ENCODE measurements around the gene ANAPC16. TPM values are rescaled to one million over a fixed set of nuclear protein-coding genes. Genes with fewer than 3 reads are reported as not detected.
"Not testable (repeated sequence)": the region's sequence is repeated elsewhere in the genome, so short reads cannot be mapped to it uniquely, and the experiment has no call there.

ANAPC16 gene
- total and polyA plus RNA-seq, 5 experiments from 2014 or later, result 121 to 453 (median 419) TPM

DNA sequence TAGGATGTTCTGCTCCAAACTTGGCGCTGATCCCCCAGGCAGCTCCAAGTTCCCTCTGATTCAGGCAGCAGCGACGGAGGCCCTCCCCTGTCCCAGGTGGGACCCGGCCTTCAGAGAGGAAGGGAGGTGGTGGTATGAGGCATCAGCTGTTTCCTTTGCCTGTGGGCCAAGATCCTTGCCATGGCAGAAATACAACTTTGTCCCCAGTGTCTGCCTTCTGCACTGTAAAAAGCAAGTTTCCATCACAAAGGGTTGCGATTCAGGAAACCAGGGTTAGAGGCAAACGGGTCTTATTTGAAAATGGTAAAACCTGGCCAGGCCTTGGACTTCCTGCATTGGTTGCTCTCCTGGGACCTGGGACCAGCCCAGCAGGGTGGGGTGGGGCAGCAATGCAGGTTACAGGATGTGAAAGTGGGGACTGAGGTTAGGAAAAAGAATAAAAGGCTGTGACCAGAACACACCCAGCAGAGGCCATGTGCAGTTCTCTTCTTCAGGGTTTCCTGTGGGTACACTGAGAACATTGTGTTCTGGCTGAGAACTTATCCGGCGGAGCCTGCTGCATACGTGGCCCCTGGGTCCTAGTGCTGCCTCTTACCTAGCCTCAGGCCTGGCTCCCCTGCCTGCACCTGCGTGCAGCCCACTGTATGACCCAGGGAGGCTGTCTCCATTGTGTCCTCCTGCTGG lies 32.8 kb downstream of the ANAPC16 start:
- DNase-seq (peak; percentile 46 to 92 (median 81)), ATAC-seq (peak; percentile 82 to 86)
- no peaks in the 10 kb centered on the region for H3K9me3 Mint-ChIP-seq
- H3K27ac Mint-ChIP-seq, result peak overlapping the region; percentile 93 to 99 (median 98)
- H3K4me1 Mint-ChIP-seq, result peaks cover 49 to 95% (median 90%) of the 10 kb centered on the region in 4 donors
- peak overlapping the region; percentile 70 to 91 (median 86) for H3K4me3 Mint-ChIP-seq
- POLR2A ChIA-PET, result interaction anchor here (0.6 to 9.5 kb wide), 31 partner anchors 8 to 175 kb away, joined by 3 to 83 read pairs (median 6); partner anchors contain the start of genes ANAPC16, ASCC1 and DDIT4
- H3K27me3 Mint-ChIP-seq, result no peaks in the 10 kb centered on the region
- no peaks in the 10 kb centered on the region for H3K36me3 Mint-ChIP-seq

DNA sequence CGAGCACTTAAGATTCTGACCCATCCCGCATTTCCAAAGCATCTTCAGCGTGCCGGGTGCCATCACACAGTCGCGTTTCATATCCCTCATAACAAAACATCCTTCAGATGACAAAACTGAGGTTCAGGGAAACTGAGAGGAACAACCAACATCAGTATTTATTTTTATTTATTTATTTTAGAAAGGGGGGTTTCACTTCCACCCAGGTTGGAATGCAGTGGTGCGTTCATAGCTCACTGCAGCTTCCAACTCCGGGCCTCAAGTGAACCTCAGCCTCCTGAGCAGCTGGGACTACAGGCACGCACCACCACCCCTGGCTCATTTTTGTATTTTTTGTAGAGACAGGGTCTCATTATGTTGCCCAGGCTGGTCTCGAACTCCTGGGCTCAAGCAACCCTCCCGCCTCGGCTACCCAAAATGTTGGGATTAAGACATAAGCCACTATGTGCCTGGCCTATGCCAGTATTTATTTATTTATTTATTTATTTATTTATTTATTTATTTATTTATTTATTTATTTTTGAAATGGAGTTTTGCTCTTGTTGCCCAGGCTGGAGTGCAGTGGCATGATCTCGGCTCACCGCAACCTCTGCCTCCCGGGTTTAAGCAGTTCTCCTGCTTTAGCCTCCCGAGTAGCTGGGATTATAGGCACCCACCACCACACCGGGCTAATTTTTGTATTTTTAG lies 33.5 kb downstream of the ANAPC16 start:
- H3K4me3 Mint-ChIP-seq, result peak overlapping the region; percentile 70 to 91 (median 86)
- not testable (repeated sequence) for H3K36me3 Mint-ChIP-seq, H3K9me3 Mint-ChIP-seq, DNase-seq, H3K27me3 Mint-ChIP-seq, ATAC-seq
- H3K27ac Mint-ChIP-seq, result peak overlapping the region; percentile 93 to 99 (median 98)
- H3K4me1 Mint-ChIP-seq, result peaks cover 48 to 95% (median 87%) of the 10 kb centered on the region in 4 donors
- POLR2A ChIA-PET, result interaction anchor here (0.6 to 9.5 kb wide), 7 partner anchors 8 to 172 kb away, joined by 3 to 83 read pairs (median 23); partner anchors contain the start of genes ANAPC16, ASCC1 and DDIT4

DNA sequence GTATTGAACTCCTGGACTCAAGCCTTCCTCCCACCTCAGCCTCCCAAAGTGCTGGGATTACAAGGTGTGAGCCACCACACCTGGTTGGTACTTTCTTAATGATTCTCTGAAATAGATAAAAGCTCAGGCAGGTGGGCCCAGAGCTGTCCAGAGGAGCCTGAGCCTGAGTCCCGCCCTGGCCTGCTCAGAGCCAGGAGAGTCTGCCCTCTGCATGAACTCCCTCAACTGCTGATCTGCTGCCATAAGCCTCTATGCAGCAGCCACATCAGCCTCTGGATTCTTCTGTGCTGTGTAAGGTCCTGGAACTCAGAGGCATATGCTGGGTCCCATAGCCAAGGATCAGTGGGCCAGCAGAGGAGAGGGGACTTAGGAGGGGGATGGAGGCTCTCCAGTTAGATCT lies 34.9 kb downstream of the ANAPC16 start:
- Mint-ChIP-seq H3K27ac (peak overlapping the region; percentile 68 to 95 (median 91)), H3K4me3 (peak overlapping the region; percentile 25 to 80 (median 59)), H3K4me1 (peaks cover 48 to 95% (median 87%) of the 10 kb centered on the region in 4 donors), H3K27me3 (no peaks in the 10 kb centered on the region), H3K36me3 (no peaks in the 10 kb centered on the region), H3K9me3 (no peaks in the 10 kb centered on the region)
- POLR2A ChIA-PET, result interaction anchor here (1.0 to 9.5 kb wide), 4 partner anchors 17 to 47 kb away, joined by 3 to 83 read pairs (median 23); partner anchors contain the start of genes ANAPC16, ASCC1 and DDIT4
- no peak for ATAC-seq
- no peak for DNase-seq

DNA sequence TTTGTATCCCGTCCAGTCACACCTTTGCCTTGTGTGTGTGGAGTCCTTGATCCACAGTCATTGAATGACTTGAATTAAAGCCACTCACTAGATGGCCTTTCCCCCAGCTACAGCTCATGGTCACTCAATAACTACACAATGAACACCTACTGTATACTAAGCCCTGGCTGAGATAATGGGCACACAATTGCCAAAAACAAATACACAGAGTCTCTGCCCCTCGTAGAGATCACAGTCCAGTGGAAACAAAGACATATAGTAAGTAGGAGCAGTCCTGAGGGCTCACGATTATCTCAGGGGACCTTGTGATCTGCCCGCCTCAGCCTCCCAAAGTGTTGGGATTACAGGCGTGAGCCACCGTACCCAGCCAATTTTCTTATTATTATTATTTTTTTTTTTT lies 35.8 kb downstream of the ANAPC16 start:
- no peaks in the 10 kb centered on the region for H3K9me3 Mint-ChIP-seq
- no peaks in the 10 kb centered on the region for H3K27me3 Mint-ChIP-seq
- H3K36me3 Mint-ChIP-seq, result no peaks in the 10 kb centered on the region
- peak overlapping the region in 9 of 10 donors; percentile 22 to 56 (median 36) for H3K4me3 Mint-ChIP-seq
- DNase-seq, result no peak
- H3K4me1 Mint-ChIP-seq, result peaks cover 47 to 94% (median 85%) of the 10 kb centered on the region in 4 donors
- POLR2A ChIA-PET, result interaction anchor here (1.3 to 9.5 kb wide), 4 partner anchors 16 to 60 kb away, joined by 3 to 83 read pairs (median 23); partner anchors contain the start of genes ANAPC16, ASCC1 and DDIT4
- no peak for ATAC-seq
- H3K27ac Mint-ChIP-seq, result peak overlapping the region in 9 of 10 donors; percentile 59 to 92 (median 79)

DNA sequence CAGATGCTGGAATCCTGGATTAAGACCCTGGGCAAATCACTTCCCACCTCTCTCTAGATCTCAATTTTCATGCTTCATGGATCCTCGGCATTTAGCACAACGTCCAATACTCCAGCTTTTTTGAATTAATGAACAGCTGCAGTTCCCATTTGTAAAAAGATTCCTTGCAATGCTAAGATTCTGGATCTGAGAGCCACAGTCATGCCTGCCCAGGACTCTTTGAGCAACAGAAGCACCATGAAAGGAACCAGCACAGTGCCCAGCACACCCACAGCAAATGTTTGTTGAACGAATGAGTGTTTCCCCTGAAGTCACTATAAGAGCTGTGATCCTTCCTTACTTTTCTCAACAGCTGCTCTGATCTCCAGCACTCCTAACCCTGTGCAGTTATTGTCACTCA lies 37.2 kb downstream of the ANAPC16 start:
- peak overlapping the region; percentile 67 to 95 (median 89) for H3K27ac Mint-ChIP-seq
- H3K27me3 Mint-ChIP-seq, result no peaks in the 10 kb centered on the region
- POLR2A ChIA-PET, result interaction anchor here (0.7 to 4.5 kb wide), 11 partner anchors 10 to 164 kb away, joined by 3 to 69 read pairs (median 5); partner anchors contain the start of genes DDIT4 and SPOCK2
- ATAC-seq, result no peak
- H3K4me1 Mint-ChIP-seq, result peaks cover 46 to 91% (median 82%) of the 10 kb centered on the region in 4 donors
- no peak for DNase-seq
- peak overlapping the region in 9 of 10 donors; percentile 50 to 68 (median 62) for H3K4me3 Mint-ChIP-seq
- H3K36me3 Mint-ChIP-seq, result no peaks in the 10 kb centered on the region
- H3K9me3 Mint-ChIP-seq, result no peaks in the 10 kb centered on the region

DNA sequence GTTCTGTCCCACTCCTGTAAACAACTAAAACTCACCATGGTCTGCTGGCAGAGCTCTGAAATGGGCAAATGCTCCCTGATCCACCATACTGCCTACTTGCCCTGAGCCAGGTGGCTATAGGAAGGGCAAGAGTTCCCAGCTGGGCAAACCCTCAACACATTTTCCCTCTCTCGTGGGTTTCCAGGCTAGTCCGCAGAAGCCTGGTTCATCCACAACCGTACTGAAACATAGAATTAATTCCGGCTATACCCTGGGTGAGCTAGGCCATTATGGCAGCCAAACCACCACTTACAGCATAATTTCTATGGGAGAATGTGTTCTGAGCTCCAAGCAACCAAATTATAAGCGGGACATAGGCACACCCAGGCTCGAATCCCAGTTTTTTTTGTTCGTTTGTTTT lies 37.8 kb downstream of the ANAPC16 start:
- Mint-ChIP-seq H3K9me3 (no peaks in the 10 kb centered on the region), H3K4me3 (peak overlapping the region in 9 of 10 donors; percentile 46 to 68 (median 62)), H3K27me3 (no peaks in the 10 kb centered on the region), H3K4me1 (peaks cover 44 to 89% (median 79%) of the 10 kb centered on the region in 4 donors), H3K27ac (peak overlapping the region; percentile 67 to 96 (median 89)), H3K36me3 (no peaks in the 10 kb centered on the region)
- POLR2A ChIA-PET, result interaction anchor here (0.8 to 4.5 kb wide), 10 partner anchors 10 to 165 kb away, joined by 3 to 69 read pairs (median 6); partner anchors contain the start of genes DDIT4 and SPOCK2
- DNase-seq, result no peak
- no peak for ATAC-seq

DNA sequence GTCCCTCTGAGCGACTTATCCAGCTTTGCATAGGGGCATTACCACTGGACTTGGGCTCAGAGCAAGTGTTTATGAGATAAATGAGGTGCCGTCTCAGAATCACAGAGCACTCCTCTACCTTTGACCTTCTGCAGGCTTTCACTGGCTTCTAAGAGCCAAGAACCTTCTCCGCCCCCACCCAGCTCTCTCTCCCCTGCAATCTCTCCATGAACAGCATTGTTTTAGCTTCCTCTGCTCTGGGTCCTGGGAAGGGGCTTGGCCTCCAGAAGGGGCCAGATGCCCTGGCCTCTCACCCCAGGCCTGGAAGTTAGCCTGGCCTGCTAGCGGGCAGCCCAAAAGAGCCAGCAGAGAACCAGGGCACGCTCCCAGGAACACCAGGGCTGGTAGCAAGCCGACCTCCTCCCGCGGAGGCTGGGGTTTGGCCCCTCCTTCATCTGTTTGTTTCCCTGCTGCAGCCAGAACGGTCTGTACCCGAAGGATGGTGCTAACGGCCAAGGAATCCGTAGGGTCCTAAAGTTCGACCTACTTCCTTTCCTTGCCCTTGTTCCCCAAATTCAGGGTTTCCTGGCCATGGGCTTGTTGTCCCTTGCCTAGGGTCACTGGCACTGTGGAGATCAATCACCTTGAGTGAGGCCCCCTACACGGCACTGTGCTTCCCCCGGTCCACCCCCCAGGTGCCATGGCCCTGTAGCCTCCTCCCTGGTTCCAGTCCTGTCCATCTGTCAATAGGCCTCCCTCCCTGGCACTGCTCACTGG lies 39.2 kb downstream of the ANAPC16 start:
- Mint-ChIP-seq H3K36me3 (no peaks in the 10 kb centered on the region), H3K4me1 (peaks cover 47 to 89% (median 84%) of the 10 kb centered on the region in 4 donors), H3K27me3 (no peaks in the 10 kb centered on the region), H3K27ac (peak overlapping the region; percentile 93 to 98 (median 96)), H3K9me3 (no peaks in the 10 kb centered on the region), H3K4me3 (peak overlapping the region; percentile 66 to 92 (median 78))
- DNase-seq, result peak in 6 of 10 donors; percentile 28 to 67 (median 41)
- POLR2A ChIA-PET, result interaction anchor here (0.7 to 4.5 kb wide), 16 partner anchors 7 to 182 kb away, joined by 3 to 69 read pairs (median 4); partner anchors contain the start of genes ANAPC16, ASCC1, DDIT4 and SPOCK2
- peak; percentile 71 to 85 for ATAC-seq

DNA sequence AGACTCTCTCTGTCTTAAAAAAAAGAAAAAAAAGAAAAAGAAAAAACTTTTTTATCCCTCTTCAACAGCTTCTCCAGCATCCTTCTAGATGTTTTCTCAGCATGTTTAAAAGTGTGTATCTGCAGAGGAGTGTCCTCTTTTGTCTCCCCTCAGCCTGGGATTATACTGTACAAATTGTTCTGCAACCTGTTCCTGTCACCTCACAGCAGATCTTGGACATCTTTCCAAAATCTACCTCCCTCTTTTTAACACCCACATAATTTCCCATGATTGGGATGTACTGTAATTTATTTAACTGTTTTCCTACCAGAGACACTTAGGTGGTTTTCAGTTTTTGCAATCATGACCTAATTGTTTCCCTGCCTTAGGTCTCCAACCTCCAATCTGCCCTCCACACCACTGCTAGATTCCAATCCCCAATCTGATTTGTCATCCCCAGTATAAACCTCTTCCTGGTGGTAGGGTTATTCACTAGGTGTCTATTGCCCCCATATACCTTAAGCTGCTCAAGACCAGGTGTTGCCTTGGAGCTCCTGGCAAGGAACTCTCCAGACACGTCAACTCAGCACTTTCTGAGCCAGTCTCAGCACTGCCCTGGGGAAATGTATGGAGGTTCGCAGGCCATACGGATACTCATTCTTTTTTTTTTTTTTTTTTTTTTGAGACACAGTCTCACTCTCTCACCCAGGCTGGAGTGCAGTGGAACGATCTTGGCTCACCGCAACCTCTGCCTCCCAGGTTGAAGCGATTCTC lies 40.3 kb downstream of the ANAPC16 start:
- DNase-seq, result no peak
- peak overlapping the region; percentile 7 to 96 (median 82) for H3K27ac Mint-ChIP-seq
- H3K36me3 Mint-ChIP-seq, result no peaks in the 10 kb centered on the region
- H3K9me3 Mint-ChIP-seq, result no peaks in the 10 kb centered on the region
- peak overlapping the region in 9 of 10 donors; percentile 8 to 89 (median 37) for H3K4me3 Mint-ChIP-seq
- no peaks in the 10 kb centered on the region for H3K27me3 Mint-ChIP-seq
- POLR2A ChIA-PET, result interaction anchor here (0.7 to 4.5 kb wide), 11 partner anchors 9 to 168 kb away, joined by 3 to 69 read pairs (median 6); partner anchors contain the start of gene DDIT4
- ATAC-seq, result no peak
- peaks cover 47 to 88% (median 85%) of the 10 kb centered on the region in 4 donors for H3K4me1 Mint-ChIP-seq

DNA sequence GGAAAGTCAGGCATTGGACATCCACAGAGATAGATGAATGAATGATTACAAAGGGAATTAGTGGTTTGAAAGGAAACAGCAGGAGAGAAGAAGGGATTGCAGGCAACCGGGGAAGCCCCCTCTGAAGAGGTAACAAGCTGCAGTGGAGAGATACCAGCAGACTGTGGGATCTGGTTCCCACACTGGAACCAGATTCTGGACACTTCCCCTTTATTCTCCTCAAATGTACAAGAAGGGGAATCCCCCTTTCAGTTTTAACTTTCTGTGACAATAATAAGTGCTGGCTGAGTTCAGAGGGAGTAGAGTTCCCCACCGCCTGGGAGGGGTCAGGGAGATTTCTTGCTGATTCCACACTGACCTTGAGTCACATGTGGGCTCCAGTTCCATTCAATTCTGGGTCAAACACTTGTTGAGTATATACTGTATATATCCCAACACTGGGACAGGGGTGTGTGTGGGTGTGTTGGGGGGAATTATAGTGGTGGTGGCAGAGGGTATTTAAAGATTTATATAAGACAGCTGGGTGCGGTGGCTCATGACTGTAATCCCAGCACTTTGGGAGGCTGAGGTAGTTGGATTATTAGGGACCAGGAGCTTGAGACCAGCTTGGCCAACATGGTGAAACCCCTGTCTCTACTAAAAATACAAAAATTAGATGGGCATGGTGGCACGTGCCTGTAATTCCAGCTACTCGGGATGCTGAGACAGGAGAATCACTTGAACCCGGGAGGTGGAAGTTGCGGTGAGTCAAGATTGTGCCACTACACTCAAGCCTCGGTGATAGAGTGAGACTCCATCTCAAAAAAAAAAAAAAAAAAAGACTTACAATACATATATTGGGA lies 41.5 kb downstream of the ANAPC16 start:
- peaks cover 46 to 87% (median 83%) of the 10 kb centered on the region in 4 donors for H3K4me1 Mint-ChIP-seq
- no peaks in the 10 kb centered on the region for H3K27me3 Mint-ChIP-seq
- ATAC-seq (no peak), DNase-seq (no peak)
- POLR2A ChIA-PET, result interaction anchor here (0.7 to 4.0 kb wide), 7 partner anchors 10 to 136 kb away, joined by 3 to 23 read pairs (median 4); no protein-coding TSS in a partner anchor
- H3K4me3 Mint-ChIP-seq, result peak overlapping the region in 8 of 10 donors; percentile 3 to 67 (median 46)
- no peaks in the 10 kb centered on the region for H3K9me3 Mint-ChIP-seq
- H3K36me3 Mint-ChIP-seq, result no peaks in the 10 kb centered on the region
- peak overlapping the region in 9 of 10 donors; percentile 66 to 93 (median 80) for H3K27ac Mint-ChIP-seq

DNA sequence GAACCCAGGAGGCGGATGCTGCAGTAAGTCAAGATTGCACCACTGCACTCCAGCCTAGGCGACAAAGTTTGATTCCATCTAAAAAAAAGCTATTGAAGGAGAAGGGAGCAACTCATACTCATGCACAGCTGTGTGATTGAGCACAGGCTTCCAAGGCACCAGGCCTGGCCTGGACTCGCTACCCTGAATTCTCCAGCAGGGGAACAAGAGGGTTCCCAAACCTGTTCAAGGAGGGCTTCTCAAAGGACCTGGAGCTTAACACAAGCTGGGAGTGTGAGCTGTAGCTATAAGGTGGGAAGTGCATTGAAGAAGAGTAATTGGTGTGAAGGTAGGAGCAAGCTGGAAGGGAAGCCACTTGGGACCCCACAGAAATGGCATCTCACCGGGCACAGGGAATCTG lies 42.8 kb downstream of the ANAPC16 start:
- POLR2A ChIA-PET, result interaction anchor here (0.6 to 4.0 kb wide), 9 partner anchors 11 to 1985 kb away, joined by 3 to 23 read pairs (median 4); partner anchors contain the start of genes ANAPC16 and ASCC1
- H3K27ac Mint-ChIP-seq, result peak overlapping the region; percentile 27 to 89 (median 78)
- H3K36me3 Mint-ChIP-seq, result no peaks in the 10 kb centered on the region
- H3K4me3 Mint-ChIP-seq, result peak overlapping the region in 5 of 10 donors; percentile 19 to 48 (median 39)
- DNase-seq, result no peak
- no peaks in the 10 kb centered on the region for H3K9me3 Mint-ChIP-seq
- no peak for ATAC-seq
- no peaks in the 10 kb centered on the region for H3K27me3 Mint-ChIP-seq
- H3K4me1 Mint-ChIP-seq, result peaks cover 39 to 77% (median 76%) of the 10 kb centered on the region in 4 donors

Data from naive thymus-derived CD8-positive, alpha-beta T cell (primary cell).